ENCODE data around the gene INSRR.

GRCh38 chr1:156842618-156843300 lies 16.2 kb downstream of the INSRR start:
- TF ChIP-seq CTCF (conservative IDR thresholded peaks at IDR 0.05; ENCODE audit: low read depth, low read length), result no peak
- TF ChIP-seq FOS (IDR thresholded peaks at IDR 0.05; ENCODE audit: low read depth, low read length), result no peak
- TF ChIP-seq USF2 (IDR thresholded peaks at IDR 0.05; ENCODE audit: low read depth, low read length), result no peak
- no peak for TF ChIP-seq POLR2A (IDR thresholded peaks at IDR 0.05; ENCODE audit: low read depth, low read length)
- TF ChIP-seq ELK1 (IDR thresholded peaks at IDR 0.05; ENCODE audit: borderline replicate concordance, low read depth, low read length), result no peak
- TF ChIP-seq RFX5 (IDR thresholded peaks at IDR 0.05; ENCODE audit: low read depth, low read length), result no peak
- TF ChIP-seq RAD21 (IDR thresholded peaks at IDR 0.05; ENCODE audit: low read length), result no peak

Measured in IMR-90 (cell line).